GM12878 (cell line): ENCODE data around the gene EMP1. TPM values are rescaled to one million over a fixed set of nuclear protein-coding genes. Genes with fewer than 3 reads are reported as not detected.

ENCODE experiments used
- ATAC-seq: fragments of 200-7000 bp; cut with Tn5 transposase; 3 replicates; pipeline ENCODE4 v1.9.1; 2020; ENCODE audit warnings: mild to moderate bottlenecking, moderate library complexity
- BruUV-seq: library from RNA; stranded (reverse); fragments of 400-500 nt; replicated peaks from 2 replicates; lab custom pipeline; 2021; lab: Mats Ljungman, UMichigan
- CTCF ChIA-PET: fragments of 300-600 bp; sonication (Branson Sonifier 250); formaldehyde crosslinking; extraction: SDS; loops from one replicate; lab custom pipeline; 2021; ENCODE audit warnings: inconsistent platforms; lab: Yijun Ruan, JAX
- POLR2A ChIA-PET: fragments of 350-600 bp; formaldehyde crosslinking; extraction: SDS; loops from one replicate; lab custom pipeline; 2021; ENCODE audit warnings: inconsistent platforms; lab: Charles Lee
- RAD21 ChIA-PET: fragments of 300-600 bp; sonication (Branson Sonifier 250); formaldehyde crosslinking; loops from one replicate; lab custom pipeline; 2023; ENCODE audit warnings: antibody characterized with exemption; ENCODE audit not compliant: unreplicated experiment; lab: Charles Lee
- SMC1A ChIA-PET: fragments of 300-600 bp; sonication (Branson Sonifier 250); formaldehyde crosslinking; loops from one replicate; lab custom pipeline; 2023; ENCODE audit not compliant: unreplicated experiment, uncharacterized antibody; lab: Charles Lee
- DNase-seq: peaks from one replicate; pipeline ENCODE4 v3.0.0-alpha.2; 2011; ENCODE audit warnings: low read depth, low spot score
- FAIRE-seq: peaks from 3 replicates; lab custom pipeline; 2011; peaks lifted over from hg19 to GRCh38; lab: Jason Lieb, UNC
- H2AFZ ChIP-seq: 2 replicates; pipeline ENCODE4 v1.6.0; 2011; ENCODE audit warnings: low read depth, low read length, control low read depth; ENCODE audit not compliant: control insufficient read depth
- H3K27ac ChIP-seq: 2 replicates; pipeline ENCODE4 v1.5.1; 2011; ENCODE audit warnings: control low read depth; ENCODE audit not compliant: control insufficient read depth, insufficient read depth
- H3K27me3 ChIP-seq, 2 experiments: replicated peaks in 1 of 2; 2 replicates each; pipeline versions ENCODE4 v1.6.0 to v1.6.1; 2011; ENCODE audit warnings: low read length in 1 of 2; ENCODE audit not compliant: control insufficient read depth in 2 of 2, insufficient read depth in 2 of 2
- H3K36me3 ChIP-seq, 2 experiments: 2 replicates each; pipeline ENCODE4 v1.5.1; 2011; ENCODE audit warnings: low read length in 1 of 2; ENCODE audit not compliant: control insufficient read depth in 2 of 2, insufficient read depth in 2 of 2
- H3K4me1 ChIP-seq: 2 replicates; pipeline ENCODE4 v1.6.1; 2011; ENCODE audit warnings: mild to moderate bottlenecking, low read length, moderate library complexity, mixed read lengths; ENCODE audit not compliant: control insufficient read depth, insufficient read depth
- H3K4me2 ChIP-seq: 2 replicates; pipeline ENCODE4 v1.6.0; 2011; ENCODE audit warnings: control low read depth; ENCODE audit not compliant: control insufficient read depth, insufficient read depth
- H3K4me3 ChIP-seq: fragments of 200-600 bp; sonication (generic); 2 replicates; pipeline ENCODE4 v1.5.1; 2016
- H3K79me2 ChIP-seq: 2 replicates; pipeline ENCODE4 v1.6.0; 2011; ENCODE audit warnings: low read length; ENCODE audit not compliant: control insufficient read depth, insufficient read depth
- H3K9ac ChIP-seq: 2 replicates; pipeline ENCODE4 v1.8.0; 2011; ENCODE audit warnings: low read length, control low read depth, mixed read lengths; ENCODE audit not compliant: control insufficient read depth, insufficient read depth
- H3K9me3 ChIP-seq: replicated peaks from 3 replicates; pipeline ENCODE4 v1.5.1; 2011; ENCODE audit warnings: mild to moderate bottlenecking, low read length; ENCODE audit not compliant: control insufficient read depth, insufficient read depth
- H4K20me1 ChIP-seq: 2 replicates; pipeline ENCODE4 v1.6.0; 2011; ENCODE audit not compliant: control insufficient read depth, insufficient read depth
- BHLHE40 ChIP-seq, 2 experiments: fragments of 450-650 bp in 1 of 2; IDR thresholded peaks; 2 replicates each; pipeline ENCODE4 v1.6.1; 2011 to 2017; ENCODE audit warnings: low read depth in 2 of 2, borderline replicate concordance in 1 of 2, improper control_type of control experiment in 1 of 2, low read length in 1 of 2, mild to moderate bottlenecking in 1 of 2
- CREM ChIP-seq: IDR thresholded peaks from 2 replicates; pipeline ENCODE4 v1.6.1; 2014; ENCODE audit warnings: antibody characterized with exemption, low read depth
- HDAC2 ChIP-seq: fragments of 200-600 bp; sonication (generic); IDR thresholded peaks from 2 replicates; pipeline ENCODE4 v1.6.1; 2017
- MYB ChIP-seq: fragments of 150-350 bp; IDR thresholded peaks from 2 replicates; pipeline ENCODE4 v1.6.1; 2014; ENCODE audit warnings: mild to moderate bottlenecking, low read depth, low read length, borderline replicate concordance
- PML ChIP-seq: IDR thresholded peaks from 2 replicates; pipeline ENCODE4 v1.6.1; 2012; ENCODE audit warnings: low read length, inconsistent platforms
- RAD51 ChIP-seq: fragments of 450-650 bp; IDR thresholded peaks from 2 replicates; pipeline ENCODE4 v1.6.1; 2016; ENCODE audit warnings: moderate library complexity, mild to moderate bottlenecking, inconsistent platforms
- REST ChIP-seq: IDR thresholded peaks from 2 replicates; pipeline ENCODE4 v1.6.1; 2012; ENCODE audit warnings: mild to moderate bottlenecking, low read depth, low read length
- SIX5 ChIP-seq: IDR thresholded peaks from 2 replicates; pipeline ENCODE4 v1.6.1; 2011; ENCODE audit warnings: mild to moderate bottlenecking, low read depth, low read length, moderate library complexity; ENCODE audit not compliant: severe bottlenecking
- SREBF2 ChIP-seq: IDR thresholded peaks from 2 replicates; pipeline ENCODE4 v1.6.1; 2012; ENCODE audit warnings: mild to moderate bottlenecking, low read length
- STAT1 ChIP-seq: fragments of 450-650 bp; conservative IDR thresholded peaks from 2 replicates; pipeline ENCODE4 v1.6.1; 2014; ENCODE audit warnings: antibody characterized with exemption, mild to moderate bottlenecking
- TAF1 ChIP-seq: IDR thresholded peaks from 2 replicates; pipeline ENCODE4 v1.6.1; 2011; ENCODE audit warnings: mild to moderate bottlenecking, low read depth, low read length, borderline replicate concordance
- WGBS: methylation state at CpG from one replicate; pipeline ENCODE4 v1.1.6; 2016; ENCODE audit warnings: low lambda C conversion rate; ENCODE audit not compliant: insufficient replicate concordance, insufficient coverage; ENCODE audit errors: missing lambda C conversion rate; 5-methylcytosine and 5-hydroxymethylcytosine counted together
- in situ Hi-C: fragments of 300-500 bp; cut with MboI; formaldehyde crosslinking; loops from 9 replicates; pipeline ENCODE4 v1.14.3; 2018; ENCODE audit warnings: mixed read lengths
- intact Hi-C: fragments of 100-400 bp; cut with micrococcal nuclease; formaldehyde crosslinking; loops from one replicate; pipeline ENCODE4 v1.14.2; 2022; ENCODE audit not compliant: unreplicated experiment
- polyA plus RNA-seq, 11 experiments: library from polyadenylated mRNA; depleted of rRNA in 4 of 11; unstranded in 6 of 11; stranded (reverse) in 5 of 11; fragments of >200 nt; fragmentation: Nextera tagmentation in 4 of 11; fragmentation: Illumina TruSeq in 1 of 11; extraction: Ambion mirVana in 4 of 11; extraction: Trizol in 1 of 11; gene quantifications; 1 replicate in 1 of 11; 2 replicates in 10 of 11; pipeline versions ENCODE4 v1.2.1 to v1.2.3, GENCODE V29; 2011 to 2016; ENCODE audit warnings: inconsistent platforms in 2 of 11, missing spikeins in 2 of 11, low read depth in 1 of 11
- total RNA-seq, 4 experiments: library from RNA; depleted of rRNA in 3 of 4; stranded (reverse); fragments of >200 nt in 3 of 4; fragmentation: Illumina TruSeq in 1 of 4; extraction: Trizol in 1 of 4; gene quantifications; 2 replicates each; pipeline versions ENCODE4 v1.2.1 to v1.2.3, GENCODE V29; 2013 to 2021
- TF ChIP-seq, protein P1 (sequence below): fragments of 450-650 bp; IDR thresholded peaks from 2 replicates; pipeline ENCODE4 v1.6.1; 2016; ENCODE audit warnings: mild to moderate bottlenecking
- TF ChIP-seq, protein P2 (sequence below): fragments of 450-650 bp; IDR thresholded peaks from 2 replicates; pipeline ENCODE4 v1.6.1; 2017; ENCODE audit warnings: mild to moderate bottlenecking, low read depth, inconsistent platforms; ENCODE audit not compliant: poor library complexity, severe bottlenecking

EMP1 gene
- total and polyA plus RNA-seq, 10 of the 15 experiments (the other 5 are each of a cell fraction or from before 2014, with no cell fraction given), result 0.09 to 0.90 (median 0.25) TPM; not detected in 1

GRCh38 chr12:13255792-13256691 is 59.5 kb downstream of the EMP1 start:
- FAIRE-seq (peak; percentile 88), DNase-seq (peak; percentile 28), ATAC-seq (peak; percentile 100)
- ChIA-PET RAD21 (interaction anchor here (0.6 to 2.6 kb wide), 5 partner anchors 405 to 911 kb away, joined by 3 to 9 read pairs (median 4); no protein-coding TSS in a partner anchor), SMC1A (interaction anchor here (0.7 to 2.5 kb wide), 8 partner anchors 106 to 911 kb away, joined by 3 to 10 read pairs (median 3); no protein-coding TSS in a partner anchor), CTCF (interaction anchor here (0.5 to 4.1 kb wide), 44 partner anchors 10 to 914 kb away, joined by 3 to 23 read pairs (median 4); no protein-coding TSS in a partner anchor), POLR2A (interaction anchor here (0.7 kb wide), 1 partner anchor 133 kb away, joined by 3 read pairs; no protein-coding TSS in a partner anchor)
- Histone ChIP-seq H3K36me3 (no peaks in the 10 kb centered on the region), H3K9ac (no peak overlapping the region), H3K4me2 (no peak overlapping the region), H3K4me3 (no peak overlapping the region), H3K27me3 (0 out of 4 replicates have a peak, but pooled peaks cover 1 to 5% of the 10 kb centered on the region in 2 experiments), H4K20me1 (no peaks in the 10 kb centered on the region), H2AFZ (no peak overlapping the region), H3K9me3 (no peaks in the 10 kb centered on the region), H3K4me1 (no peaks in the 10 kb centered on the region), H3K27ac (no peak overlapping the region), H3K79me2 (no peaks in the 10 kb centered on the region)
- WGBS, result 19% methylated on average over 18 of the region's 18 CpGs
- in situ Hi-C loops, result no loop called here
- intact Hi-C loops, result loop anchor here (5.0 kb wide), 2 partner anchors 406 to 686 kb away; no protein-coding TSS in a partner anchor
- no TSS peak for BruUV-seq
- TF ChIP-seq HDAC2, result no peak
- no peak for TF ChIP-seq RAD51
- TF ChIP-seq BHLHE40 (IDR thresholded peaks at IDR 0.05; ENCODE audit: borderline replicate concordance in 1 of 2, low read depth in 2 of 2, low read length in 1 of 2), result peak; percentile 50 to 72; a peak in 3 of 4 replicates
- TF ChIP-seq CREM, result no peak
- TF ChIP-seq, protein P1, sequence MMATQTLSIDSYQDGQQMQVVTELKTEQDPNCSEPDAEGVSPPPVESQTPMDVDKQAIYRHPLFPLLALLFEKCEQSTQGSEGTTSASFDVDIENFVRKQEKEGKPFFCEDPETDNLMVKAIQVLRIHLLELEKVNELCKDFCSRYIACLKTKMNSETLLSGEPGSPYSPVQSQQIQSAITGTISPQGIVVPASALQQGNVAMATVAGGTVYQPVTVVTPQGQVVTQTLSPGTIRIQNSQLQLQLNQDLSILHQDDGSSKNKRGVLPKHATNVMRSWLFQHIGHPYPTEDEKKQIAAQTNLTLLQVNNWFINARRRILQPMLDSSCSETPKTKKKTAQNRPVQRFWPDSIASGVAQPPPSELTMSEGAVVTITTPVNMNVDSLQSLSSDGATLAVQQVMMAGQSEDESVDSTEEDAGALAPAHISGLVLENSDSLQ, result no peak
- TF ChIP-seq MYB, result no peak
- TF ChIP-seq REST, result no peak
- TF ChIP-seq, protein P2, sequence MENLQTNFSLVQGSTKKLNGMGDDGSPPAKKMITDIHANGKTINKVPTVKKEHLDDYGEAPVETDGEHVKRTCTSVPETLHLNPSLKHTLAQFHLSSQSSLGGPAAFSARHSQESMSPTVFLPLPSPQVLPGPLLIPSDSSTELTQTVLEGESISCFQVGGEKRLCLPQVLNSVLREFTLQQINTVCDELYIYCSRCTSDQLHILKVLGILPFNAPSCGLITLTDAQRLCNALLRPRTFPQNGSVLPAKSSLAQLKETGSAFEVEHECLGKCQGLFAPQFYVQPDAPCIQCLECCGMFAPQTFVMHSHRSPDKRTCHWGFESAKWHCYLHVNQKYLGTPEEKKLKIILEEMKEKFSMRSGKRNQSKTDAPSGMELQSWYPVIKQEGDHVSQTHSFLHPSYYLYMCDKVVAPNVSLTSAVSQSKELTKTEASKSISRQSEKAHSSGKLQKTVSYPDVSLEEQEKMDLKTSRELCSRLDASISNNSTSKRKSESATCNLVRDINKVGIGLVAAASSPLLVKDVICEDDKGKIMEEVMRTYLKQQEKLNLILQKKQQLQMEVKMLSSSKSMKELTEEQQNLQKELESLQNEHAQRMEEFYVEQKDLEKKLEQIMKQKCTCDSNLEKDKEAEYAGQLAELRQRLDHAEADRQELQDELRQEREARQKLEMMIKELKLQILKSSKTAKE, result no peak
- no peak for TF ChIP-seq SREBF2
- no peak for TF ChIP-seq TAF1
- no peak for TF ChIP-seq STAT1
- no peak for TF ChIP-seq PML
- TF ChIP-seq SIX5, result no peak
